ENCODE data around the gene TIAM2. TPM values are rescaled to one million over a fixed set of nuclear protein-coding genes. Genes with fewer than 3 reads are reported as not detected.

The TIAM2 gene
- total RNA-seq, 2 donors from 2014 or later, result 5.1 to 6.7 TPM

DNA sequence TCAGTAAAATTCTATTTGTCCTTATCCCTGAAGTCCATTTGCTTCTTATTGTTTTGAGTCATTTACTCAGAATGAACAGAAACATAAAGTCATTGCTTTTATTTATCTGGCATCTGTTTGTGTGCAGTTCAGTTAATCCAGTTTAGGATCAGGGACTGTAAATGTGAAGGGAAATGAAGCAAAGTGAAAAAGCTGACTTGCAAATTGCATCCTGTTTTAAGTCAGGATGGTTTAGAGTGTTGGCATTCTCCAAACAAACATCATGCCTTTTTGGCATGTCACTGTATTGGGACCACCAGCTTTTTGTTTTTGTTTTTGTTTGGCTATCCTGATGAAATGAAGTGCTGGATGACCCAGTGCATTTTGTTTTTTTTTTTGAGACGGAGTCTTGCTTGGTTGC is 168.5 kb downstream of the TIAM2 start:
- Histone ChIP-seq H3K9me3 (no peaks in the 10 kb centered on the region), H3K9ac (ENCODE audit: low read depth in 2 of 2, low read length in 2 of 2) (no peak overlapping the region), H3K36me3 (no peaks in the 10 kb centered on the region), H3K4me1 (no peaks in the 10 kb centered on the region), H3K4me3 (no peak overlapping the region), H3K27ac (no peak overlapping the region), H3K27me3 (no peaks in the 10 kb centered on the region)
- no peak for DNase-seq
- intact Hi-C loops (cut with DNase I), result no loop called here
- TF ChIP-seq, protein P1, sequence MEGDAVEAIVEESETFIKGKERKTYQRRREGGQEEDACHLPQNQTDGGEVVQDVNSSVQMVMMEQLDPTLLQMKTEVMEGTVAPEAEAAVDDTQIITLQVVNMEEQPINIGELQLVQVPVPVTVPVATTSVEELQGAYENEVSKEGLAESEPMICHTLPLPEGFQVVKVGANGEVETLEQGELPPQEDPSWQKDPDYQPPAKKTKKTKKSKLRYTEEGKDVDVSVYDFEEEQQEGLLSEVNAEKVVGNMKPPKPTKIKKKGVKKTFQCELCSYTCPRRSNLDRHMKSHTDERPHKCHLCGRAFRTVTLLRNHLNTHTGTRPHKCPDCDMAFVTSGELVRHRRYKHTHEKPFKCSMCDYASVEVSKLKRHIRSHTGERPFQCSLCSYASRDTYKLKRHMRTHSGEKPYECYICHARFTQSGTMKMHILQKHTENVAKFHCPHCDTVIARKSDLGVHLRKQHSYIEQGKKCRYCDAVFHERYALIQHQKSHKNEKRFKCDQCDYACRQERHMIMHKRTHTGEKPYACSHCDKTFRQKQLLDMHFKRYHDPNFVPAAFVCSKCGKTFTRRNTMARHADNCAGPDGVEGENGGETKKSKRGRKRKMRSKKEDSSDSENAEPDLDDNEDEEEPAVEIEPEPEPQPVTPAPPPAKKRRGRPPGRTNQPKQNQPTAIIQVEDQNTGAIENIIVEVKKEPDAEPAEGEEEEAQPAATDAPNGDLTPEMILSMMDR (IDR thresholded peaks at IDR 0.05), result no peak

DNA sequence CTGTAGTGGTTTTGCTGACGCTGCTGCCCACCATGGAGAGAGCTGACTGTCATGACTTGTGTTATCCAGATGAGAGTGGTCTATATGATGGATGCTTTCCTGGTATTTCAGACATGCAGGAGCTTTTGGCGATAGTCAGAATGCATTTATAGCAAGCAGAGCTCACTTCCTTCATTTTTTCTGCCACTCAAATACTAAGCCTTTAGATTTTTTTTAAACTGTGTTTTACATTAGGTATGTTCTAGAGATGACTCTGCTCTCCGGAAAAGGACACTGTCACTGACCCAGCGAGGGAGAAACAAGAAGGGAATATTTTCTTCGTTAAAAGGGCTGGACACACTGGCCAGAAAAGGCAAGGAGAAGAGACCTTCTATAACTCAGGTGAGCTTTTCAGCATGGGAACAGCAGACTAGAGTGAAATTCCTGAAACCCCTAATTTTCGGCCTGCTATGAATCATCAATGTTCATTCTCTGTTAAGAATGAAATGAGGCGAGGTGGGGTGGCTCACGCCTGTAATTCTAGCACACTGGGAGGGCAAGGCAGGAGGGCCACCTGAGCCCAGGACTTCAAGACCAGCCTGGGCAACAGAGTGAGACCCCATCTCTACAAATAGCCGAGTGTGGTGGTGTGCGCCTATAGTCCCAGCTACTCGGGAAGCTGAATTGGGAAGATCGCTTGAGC is 170.1 kb downstream of the TIAM2 start:
- no peaks in the 10 kb centered on the region for H3K9me3 ChIP-seq
- no peak overlapping the region for H3K27ac ChIP-seq
- H3K27me3 ChIP-seq, result no peaks in the 10 kb centered on the region
- no peaks in the 10 kb centered on the region for H3K4me1 ChIP-seq
- no peak overlapping the region for H3K4me3 ChIP-seq
- H3K36me3 ChIP-seq, result no peaks in the 10 kb centered on the region
- intact Hi-C loops (cut with DNase I), result no loop called here
- no peak for DNase-seq
- H3K9ac ChIP-seq (ENCODE audit: low read depth in 2 of 2, low read length in 2 of 2), result no peak overlapping the region
- TF ChIP-seq, protein P1 (IDR thresholded peaks at IDR 0.05), result no peak

DNA sequence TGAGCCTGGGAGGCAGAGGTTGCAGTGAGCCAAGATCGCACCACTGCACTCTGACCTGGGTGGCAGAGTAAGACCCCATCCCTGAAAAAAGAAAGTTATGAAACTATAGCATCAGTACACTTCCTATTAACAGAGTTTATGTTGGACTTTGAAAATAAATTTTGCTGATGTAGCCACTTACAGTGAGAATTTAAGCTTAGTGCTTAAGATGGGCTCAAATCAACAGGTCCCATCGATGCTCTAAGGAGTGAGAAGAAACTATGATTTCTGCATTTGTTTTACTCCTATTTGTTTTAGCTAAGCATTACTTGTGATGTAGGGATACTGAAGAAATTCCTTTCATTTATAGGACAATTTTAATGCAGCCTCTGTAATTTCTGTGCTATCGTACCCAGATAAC is 175.4 kb downstream of the TIAM2 start:
- H3K27ac ChIP-seq, result no peak overlapping the region
- H3K9me3 ChIP-seq, result no peaks in the 10 kb centered on the region
- peaks cover 8% of the 10 kb centered on the region for H3K4me1 ChIP-seq
- no peak overlapping the region for H3K4me3 ChIP-seq
- intact Hi-C loops (cut with DNase I), result loop anchor here (10.0 kb wide), 1 partner anchor 496 kb away; no protein-coding TSS in a partner anchor
- no peaks in the 10 kb centered on the region for H3K27me3 ChIP-seq
- no peak overlapping the region for H3K9ac ChIP-seq (ENCODE audit: low read depth in 2 of 2, low read length in 2 of 2)
- H3K36me3 ChIP-seq, result no peaks in the 10 kb centered on the region
- DNase-seq, result no peak
- TF ChIP-seq, protein P1 (IDR thresholded peaks at IDR 0.05), result no peak

DNA sequence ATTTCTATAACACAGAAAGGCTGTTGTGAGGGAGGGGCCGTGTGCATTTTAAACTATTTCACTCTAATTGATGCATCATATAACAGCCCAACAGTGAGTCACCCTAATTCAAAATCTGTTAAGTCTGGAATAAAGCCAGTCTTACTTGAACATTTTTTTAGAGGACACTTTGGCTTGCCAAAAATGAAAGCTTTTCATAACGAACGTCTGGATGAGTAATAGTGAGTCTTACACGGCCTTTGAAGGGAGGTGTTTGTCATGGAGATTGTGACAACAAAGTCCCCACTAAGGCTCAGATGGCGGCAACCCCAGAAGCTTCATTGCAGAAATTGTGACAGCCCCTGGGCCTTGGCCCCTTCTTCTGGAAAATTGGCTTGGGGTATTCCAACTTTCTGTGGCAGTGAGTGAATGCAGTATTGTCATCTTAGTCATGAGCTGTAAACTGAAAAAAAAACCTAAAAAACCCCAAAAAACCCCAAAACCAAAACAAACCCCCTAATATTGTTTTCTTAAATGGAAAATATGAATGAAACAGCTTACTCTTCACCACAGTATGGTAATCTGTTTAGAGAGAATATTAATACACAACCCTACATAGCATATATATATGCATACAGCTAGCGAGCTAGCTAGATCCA is 176.1 kb downstream of the TIAM2 start:
- Histone ChIP-seq H3K4me3 (no peak overlapping the region), H3K4me1 (peaks cover 8% of the 10 kb centered on the region), H3K9ac (ENCODE audit: low read depth in 2 of 2, low read length in 2 of 2) (no peak overlapping the region), H3K9me3 (no peaks in the 10 kb centered on the region), H3K27me3 (no peaks in the 10 kb centered on the region), H3K36me3 (no peaks in the 10 kb centered on the region), H3K27ac (no peak overlapping the region)
- intact Hi-C loops (cut with DNase I), result loop anchor here (10.0 kb wide), 1 partner anchor 496 kb away; no protein-coding TSS in a partner anchor
- TF ChIP-seq, protein P1 (IDR thresholded peaks at IDR 0.05), result no peak
- DNase-seq, result no peak

DNA sequence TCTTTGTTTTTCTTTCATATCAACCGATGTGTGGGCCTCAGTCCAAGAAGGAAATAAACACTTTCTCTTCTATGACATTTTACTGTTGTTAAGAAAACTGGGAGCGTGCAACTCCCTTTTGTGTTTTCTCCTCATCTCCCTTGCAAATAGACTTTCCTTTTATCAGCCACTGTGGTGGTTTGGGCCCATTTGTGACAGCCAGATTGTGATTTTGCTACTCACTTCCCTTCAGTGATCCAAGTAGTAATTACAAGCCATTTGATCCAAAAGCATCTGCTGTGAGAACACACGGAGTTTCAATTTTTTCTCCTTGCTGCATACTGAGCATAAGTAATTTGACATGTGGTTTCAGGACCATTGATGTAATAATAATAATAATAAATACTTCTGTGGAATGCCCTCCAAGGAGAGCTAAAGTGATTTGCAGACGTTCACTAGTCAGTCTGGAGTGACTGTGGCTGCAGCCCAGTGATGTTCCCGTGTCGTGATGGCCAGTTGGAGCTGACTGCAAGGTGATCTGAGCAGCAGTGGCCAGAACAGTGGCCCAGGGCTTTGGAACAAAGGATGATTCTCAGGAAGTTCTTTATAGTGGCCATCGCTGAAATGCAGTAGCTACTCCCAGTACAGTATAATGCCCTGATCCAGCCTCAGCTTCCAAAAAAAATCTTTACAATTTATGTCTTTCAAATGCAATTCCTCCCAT is 176.8 kb downstream of the TIAM2 start:
- no peak for DNase-seq
- H3K27ac ChIP-seq, result no peak overlapping the region
- H3K4me3 ChIP-seq, result no peak overlapping the region
- intact Hi-C loops (cut with DNase I), result loop anchor here (10.0 kb wide), 1 partner anchor 497 kb away; no protein-coding TSS in a partner anchor
- no peaks in the 10 kb centered on the region for H3K36me3 ChIP-seq
- no peak overlapping the region for H3K9ac ChIP-seq (ENCODE audit: low read depth in 2 of 2, low read length in 2 of 2)
- H3K4me1 ChIP-seq, result peaks cover 8% of the 10 kb centered on the region
- no peaks in the 10 kb centered on the region for H3K9me3 ChIP-seq
- TF ChIP-seq, protein P1 (IDR thresholded peaks at IDR 0.05), result no peak
- H3K27me3 ChIP-seq, result no peaks in the 10 kb centered on the region
